SK-N-MC (cell line): ENCODE results near the gene ITGB2.

Source experiments
- EZH2 ChIP-seq: fragments of 200-600 bp; sonication (generic); IDR thresholded peaks from one replicate; pipeline ENCODE4 v1.6.1; 2017; ENCODE audit warnings: antibody characterized with exemption
- POLR2AphosphoS5 ChIP-seq: IDR thresholded peaks from 2 replicates; pipeline ENCODE4 v1.6.1; 2012; ENCODE audit warnings: mild to moderate bottlenecking, low read depth, low read length, borderline replicate concordance

- TF ChIP-seq POLR2AphosphoS5 (no peak), EZH2 (no peak)
Observed at GRCh38 chr21:44892095-44892494, 28.6 kb downstream of the ITGB2 start.
